HepG2 (cell line): ENCODE data around the gene CD24. TPM values are rescaled to one million over a fixed set of nuclear protein-coding genes. Genes with fewer than 3 reads are reported as not detected.

Experiments used
- AGO2 ChIP-seq: fragments of 200-400 bp; formaldehyde crosslinking; optimal IDR thresholded peaks from 2 replicates; pipeline ENCODE3; 2017; ENCODE audit warnings: mild to moderate bottlenecking, low read depth, low read length, moderate library complexity
- SOX5 ChIP-seq: IDR thresholded peaks from 2 replicates; pipeline ENCODE4 v1.6.1; 2016; ENCODE audit warnings: borderline replicate concordance
- SOX6 ChIP-seq, 2 experiments: fragments of 450-650 bp in 1 of 2; sonication (generic) in 1 of 2; formaldehyde crosslinking in 1 of 2; IDR thresholded peaks; 2 replicates each; pipeline versions ENCODE4 v1.4.0 to v1.6.1; 2017 to 2020; ENCODE audit warnings: antibody characterized with exemption in 1 of 2, mild to moderate bottlenecking in 1 of 2, missing genetic modification reagents in 1 of 2
- SUZ12 ChIP-seq: fragments of 150-350 bp; IDR thresholded peaks from 2 replicates; pipeline ENCODE4 v1.6.1; 2014; ENCODE audit warnings: low read depth, low read length
- TEAD3 ChIP-seq: optimal IDR thresholded peaks from 2 replicates; pipeline ENCODE3; 2016; ENCODE audit warnings: borderline replicate concordance
- ZBTB40 ChIP-seq, 2 experiments: fragments of 450-650 bp in 1 of 2; sonication (generic) in 1 of 2; formaldehyde crosslinking in 1 of 2; IDR thresholded peaks; 2 replicates each; pipeline versions ENCODE4 v1.6.1 to v1.8.0; 2016 to 2022; ENCODE audit warnings: antibody characterized with exemption in 1 of 2, mild to moderate bottlenecking in 1 of 2, missing genetic modification reagents in 1 of 2
- ZBTB8A ChIP-seq: sonication (generic); formaldehyde crosslinking; IDR thresholded peaks from 2 replicates; pipeline ENCODE4 v1.4.0; 2020; ENCODE audit warnings: mild to moderate bottlenecking, low read depth, missing genetic modification reagents, borderline replicate concordance
- ZFP82 ChIP-seq: sonication (generic); formaldehyde crosslinking; IDR thresholded peaks from 2 replicates; pipeline ENCODE4 v1.5.1; 2020; ENCODE audit warnings: mild to moderate bottlenecking, missing genetic modification reagents, borderline replicate concordance
- ZNF367 ChIP-seq: sonication (generic); formaldehyde crosslinking; IDR thresholded peaks from 2 replicates; pipeline ENCODE4 v1.4.0; 2020; ENCODE audit warnings: missing genetic modification reagents, borderline replicate concordance
- ZNF543 ChIP-seq: sonication (generic); formaldehyde crosslinking; IDR thresholded peaks from 2 replicates; pipeline ENCODE4 v1.4.0; 2020; ENCODE audit warnings: mild to moderate bottlenecking, missing genetic modification reagents
- ZNF891 ChIP-seq: sonication (generic); formaldehyde crosslinking; IDR thresholded peaks from 2 replicates; pipeline ENCODE4 v1.5.0; 2020; ENCODE audit warnings: mild to moderate bottlenecking, missing genetic modification reagents
- ZSCAN5A ChIP-seq: sonication (generic); formaldehyde crosslinking; IDR thresholded peaks from 2 replicates; pipeline ENCODE4 v1.8.0; 2022; ENCODE audit warnings: mild to moderate bottlenecking, missing genetic modification reagents, borderline replicate concordance
- polyA plus RNA-seq, 8 experiments: library from polyadenylated mRNA; depleted of rRNA in 3 of 8; stranded (reverse) in 7 of 8; unstranded in 1 of 8; fragments of >200 nt; fragmentation: Illumina TruSeq in 4 of 8; extraction: Trizol in 4 of 8; gene quantifications; 2 replicates each; pipeline versions ENCODE4 v1.2.1 to v1.2.3, GENCODE V29; 2011 to 2016; ENCODE audit warnings: low read depth in 4 of 8, missing spikeins in 1 of 8, mixed read lengths in 1 of 8; ENCODE audit not compliant: insufficient read depth in 1 of 8
- total RNA-seq, 5 experiments: library from RNA; depleted of rRNA; stranded (reverse); fragments of >200 nt; fragmentation: Illumina TruSeq; extraction: Trizol; gene quantifications; 2 replicates each; pipeline ENCODE4 v1.2.3, GENCODE V29; 2016; ENCODE audit warnings: low read depth in 1 of 5
- TF ChIP-seq, protein P1 (sequence below): sonication (generic); formaldehyde crosslinking; IDR thresholded peaks from 2 replicates; pipeline ENCODE4 v1.5.0; 2020; ENCODE audit warnings: missing genetic modification reagents
- TF ChIP-seq, protein P2 (sequence below): IDR thresholded peaks from 2 replicates; pipeline ENCODE4 v1.6.1; 2016; ENCODE audit warnings: control low read depth

CD24 gene
- total and polyA plus RNA-seq, 2 of the 13 experiments (the other 11 are each of a cell fraction or from before 2014, with no cell fraction given), result 11.3 to 30.5 TPM

DNA sequence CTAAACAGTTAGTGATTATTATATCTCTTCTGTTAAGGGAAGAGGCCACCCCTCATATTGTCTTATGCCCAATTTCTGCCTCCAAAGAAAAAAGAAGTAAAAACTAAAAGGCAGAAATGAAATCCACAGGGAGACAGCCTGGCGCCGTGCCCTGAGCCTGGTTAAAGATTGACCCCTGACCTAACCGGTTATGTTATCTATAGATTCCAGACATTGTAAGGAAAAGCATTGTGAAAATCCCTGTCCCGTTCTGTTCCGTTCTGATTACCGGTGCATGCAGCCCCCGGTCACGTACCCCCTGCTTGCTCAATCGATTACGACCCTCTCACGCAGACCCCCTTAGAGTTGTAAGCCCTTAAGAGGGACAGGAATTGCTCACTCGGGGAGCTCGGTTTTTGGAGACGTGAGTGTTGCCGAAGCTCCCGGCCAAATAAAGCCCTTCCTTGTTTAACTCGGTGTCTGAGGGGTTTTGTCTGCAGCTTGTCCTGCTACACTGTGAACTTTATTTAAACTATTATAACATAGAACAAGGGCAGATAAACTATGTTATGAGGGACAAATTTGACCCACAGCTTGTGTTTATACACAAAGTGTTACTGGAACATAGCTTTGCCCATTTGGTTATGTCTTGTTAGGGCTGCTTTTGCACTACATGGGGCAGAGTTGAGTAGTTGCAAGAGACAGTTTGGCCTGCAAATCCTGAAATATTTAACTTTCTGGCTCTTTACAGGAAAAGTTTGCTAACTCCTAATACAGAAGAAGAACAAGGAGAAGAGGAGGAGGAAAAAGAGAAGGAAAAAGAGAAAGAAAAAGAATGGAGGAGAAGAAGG lies 49.6 kb downstream of the CD24 start (continued):
- TF ChIP-seq, protein P1, sequence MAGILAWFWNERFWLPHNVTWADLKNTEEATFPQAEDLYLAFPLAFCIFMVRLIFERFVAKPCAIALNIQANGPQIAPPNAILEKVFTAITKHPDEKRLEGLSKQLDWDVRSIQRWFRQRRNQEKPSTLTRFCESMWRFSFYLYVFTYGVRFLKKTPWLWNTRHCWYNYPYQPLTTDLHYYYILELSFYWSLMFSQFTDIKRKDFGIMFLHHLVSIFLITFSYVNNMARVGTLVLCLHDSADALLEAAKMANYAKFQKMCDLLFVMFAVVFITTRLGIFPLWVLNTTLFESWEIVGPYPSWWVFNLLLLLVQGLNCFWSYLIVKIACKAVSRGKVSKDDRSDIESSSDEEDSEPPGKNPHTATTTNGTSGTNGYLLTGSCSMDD, result no peak
- TF ChIP-seq SUZ12 (no peak), TEAD3 (CRISPR knock-in tag) (peak; percentile 27), SOX6 (IDR thresholded peaks at IDR 0.05) (no peak), SOX6 (CRISPR knock-in tag; IDR thresholded peaks at IDR 0.05) (peak; percentile 63), ZNF543 (CRISPR knock-in tag) (no peak), ZFP82 (CRISPR knock-in tag) (no peak), ZSCAN5A (CRISPR knock-in tag) (no peak), SOX5 (CRISPR knock-in tag) (peak; percentile 14; the same call in 1 of the 2 replicates), ZNF891 (CRISPR knock-in tag) (no peak), ZBTB8A (CRISPR knock-in tag) (no peak), AGO2 (no peak), ZBTB40 (IDR thresholded peaks at IDR 0.05) (no peak), ZBTB40 (CRISPR knock-in tag; IDR thresholded peaks at IDR 0.05) (peak; percentile 94), ZNF367 (no peak)
- TF ChIP-seq, protein P2, sequence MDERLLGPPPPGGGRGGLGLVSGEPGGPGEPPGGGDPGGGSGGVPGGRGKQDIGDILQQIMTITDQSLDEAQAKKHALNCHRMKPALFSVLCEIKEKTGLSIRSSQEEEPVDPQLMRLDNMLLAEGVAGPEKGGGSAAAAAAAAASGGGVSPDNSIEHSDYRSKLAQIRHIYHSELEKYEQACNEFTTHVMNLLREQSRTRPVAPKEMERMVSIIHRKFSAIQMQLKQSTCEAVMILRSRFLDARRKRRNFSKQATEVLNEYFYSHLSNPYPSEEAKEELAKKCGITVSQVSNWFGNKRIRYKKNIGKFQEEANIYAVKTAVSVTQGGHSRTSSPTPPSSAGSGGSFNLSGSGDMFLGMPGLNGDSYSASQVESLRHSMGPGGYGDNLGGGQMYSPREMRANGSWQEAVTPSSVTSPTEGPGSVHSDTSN (CRISPR knock-in tag), result no peak
